HG03103 (cell line): ENCODE results near the gene NDUFA13.

Source experiments
- ATAC-seq: cut with Tn5 transposase; IDR thresholded peaks from one replicate; pipeline ENCODE4 v1.9.1; 2021; ENCODE audit warnings: low read depth; ENCODE audit not compliant: unreplicated experiment

Gene NDUFA13

DNA sequence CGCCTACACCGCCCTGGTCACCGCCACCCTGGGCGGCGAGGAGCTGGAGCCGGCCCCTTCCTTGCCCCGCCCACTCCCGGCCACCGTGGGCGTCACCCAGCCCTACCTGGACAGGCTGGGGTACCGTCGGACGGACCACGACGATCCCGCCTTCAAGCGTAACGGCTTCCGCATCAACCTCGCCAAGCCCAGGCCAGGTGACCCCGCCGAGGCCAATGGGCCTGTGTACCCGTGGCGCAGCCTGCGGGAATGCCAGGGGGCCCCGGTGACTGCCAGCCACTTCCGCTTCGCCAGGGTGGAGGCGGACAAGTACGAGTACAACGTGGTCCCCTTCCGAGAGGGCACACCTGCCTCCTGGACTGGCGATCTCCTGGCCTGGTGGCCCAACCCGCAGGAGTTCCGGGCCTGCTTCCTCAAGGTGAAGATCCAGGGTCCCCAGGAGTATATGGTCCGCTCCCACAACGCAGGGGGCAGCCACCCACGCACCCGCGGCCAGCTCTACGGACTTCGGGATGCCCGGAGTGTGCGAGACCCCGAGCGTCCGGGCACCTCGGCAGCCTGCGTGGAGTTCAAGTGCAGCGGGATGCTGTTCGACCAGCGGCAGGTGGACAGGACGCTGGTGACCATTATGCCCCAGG lies 29.0 kb downstream of the NDUFA13 start:
- ATAC-seq = no peak

DNA sequence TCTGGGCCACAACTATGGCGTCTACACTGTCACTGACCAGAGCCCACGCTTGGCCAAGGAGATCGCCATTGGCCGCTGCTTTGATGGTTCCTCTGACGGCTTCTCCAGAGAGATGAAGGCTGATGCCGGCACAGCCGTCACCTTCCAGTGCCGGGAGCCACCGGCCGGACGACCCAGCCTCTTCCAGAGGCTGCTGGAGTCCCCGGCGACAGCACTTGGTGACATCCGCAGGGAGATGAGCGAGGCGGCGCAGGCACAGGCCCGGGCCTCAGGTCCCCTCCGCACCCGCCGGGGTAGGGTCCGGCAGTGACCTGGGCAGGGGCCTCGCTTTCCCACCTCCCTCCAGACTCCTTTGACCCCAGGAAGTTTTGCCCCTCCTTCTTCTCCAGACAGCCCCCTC lies 29.7 kb downstream of the NDUFA13 start:
- ATAC-seq = no peak

DNA sequence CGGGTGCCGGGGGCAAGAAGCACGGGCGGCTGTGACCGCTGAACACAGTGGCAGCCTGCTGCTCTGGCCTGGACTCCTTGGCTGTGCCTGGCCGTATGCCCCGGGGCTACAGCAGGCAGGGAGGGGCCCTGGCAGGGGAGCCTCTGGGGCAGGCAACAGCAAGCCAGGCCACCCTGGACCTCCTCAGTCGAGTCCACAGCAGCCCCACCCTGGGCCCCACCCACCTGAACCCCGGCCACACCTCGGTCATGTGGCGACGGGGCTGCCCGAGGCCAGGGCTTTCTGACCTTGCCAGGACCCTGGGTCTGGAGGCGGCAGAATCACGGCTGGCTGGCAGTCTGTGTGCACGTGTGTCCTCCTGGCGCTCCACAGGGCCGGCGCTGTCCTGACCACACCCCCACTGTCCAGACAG lies 30.7 kb downstream of the NDUFA13 start:
- ATAC-seq = no peak

DNA sequence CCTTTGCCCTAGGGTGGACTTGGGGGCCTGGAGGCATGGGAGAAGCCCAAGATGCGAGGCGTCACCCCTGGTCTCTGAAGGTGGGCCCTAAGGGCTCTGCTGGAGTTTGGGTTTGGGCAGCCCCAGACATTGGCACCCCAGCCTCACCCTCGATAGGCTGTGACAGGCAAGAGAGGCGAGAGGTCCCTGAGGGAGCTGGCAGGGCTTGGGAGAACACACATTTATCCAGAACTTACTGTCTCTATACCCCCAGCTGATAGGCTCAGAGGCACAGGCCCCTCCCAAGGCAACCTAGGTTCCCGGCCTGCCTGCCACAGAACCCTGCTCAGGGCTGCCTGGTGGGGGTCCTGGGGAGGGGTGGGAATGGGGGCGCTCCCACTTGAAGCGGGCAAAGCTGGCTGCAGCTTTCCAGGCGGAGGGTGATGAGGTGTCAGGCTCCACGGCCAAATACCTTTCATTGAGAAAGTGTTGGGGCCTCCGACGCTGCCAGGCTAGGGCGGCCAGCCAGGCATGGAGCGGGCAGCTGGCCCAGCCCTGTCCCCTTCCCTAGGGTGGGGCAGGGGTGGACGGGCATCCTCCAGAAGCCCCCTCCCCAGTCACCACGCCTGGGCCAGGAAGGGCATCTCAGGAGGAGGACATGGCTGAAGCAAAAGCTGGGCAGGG lies 31.8 kb downstream of the NDUFA13 start:
- no peak for ATAC-seq

DNA sequence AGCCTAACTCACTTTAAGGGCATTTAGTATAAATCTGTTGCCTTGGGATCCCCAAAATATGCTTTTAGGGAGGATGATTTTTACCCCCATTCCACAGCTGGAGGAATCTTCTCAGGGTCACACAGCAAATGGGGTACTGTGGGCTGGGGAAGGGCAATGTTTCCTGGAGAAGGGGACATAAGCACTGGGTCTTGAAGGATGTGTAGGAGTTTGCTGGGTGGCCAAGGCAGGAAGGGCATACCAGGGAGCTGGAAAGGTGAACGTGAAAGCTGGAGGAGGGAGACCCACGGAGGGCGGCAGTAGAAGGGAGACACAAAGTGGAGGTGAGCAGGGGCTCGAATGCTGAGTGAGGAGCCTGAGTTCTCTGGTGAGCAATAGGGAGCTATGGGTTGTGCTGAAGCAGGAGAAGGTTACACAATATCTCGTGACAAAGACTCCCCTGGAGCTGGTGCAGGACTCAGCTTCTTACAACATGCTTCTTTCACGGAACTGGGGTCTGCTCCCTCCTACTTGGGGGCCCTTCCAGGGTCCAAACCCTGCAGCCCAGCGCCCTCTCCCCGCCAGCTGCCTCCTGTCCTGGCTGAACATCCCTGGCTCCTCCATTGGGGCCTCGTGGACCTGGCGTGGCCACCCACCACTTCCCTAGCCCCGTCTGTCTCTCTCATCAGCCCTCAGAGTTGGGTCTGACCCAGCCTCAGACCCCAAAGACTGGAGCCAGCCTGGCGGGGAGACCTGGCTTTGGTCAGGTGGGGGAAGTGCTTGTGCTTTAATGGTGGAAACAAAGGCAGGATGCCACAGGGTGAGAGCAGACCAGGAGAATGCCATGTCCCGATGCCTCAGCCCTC lies 33.1 kb downstream of the NDUFA13 start:
- ATAC-seq = no peak

DNA sequence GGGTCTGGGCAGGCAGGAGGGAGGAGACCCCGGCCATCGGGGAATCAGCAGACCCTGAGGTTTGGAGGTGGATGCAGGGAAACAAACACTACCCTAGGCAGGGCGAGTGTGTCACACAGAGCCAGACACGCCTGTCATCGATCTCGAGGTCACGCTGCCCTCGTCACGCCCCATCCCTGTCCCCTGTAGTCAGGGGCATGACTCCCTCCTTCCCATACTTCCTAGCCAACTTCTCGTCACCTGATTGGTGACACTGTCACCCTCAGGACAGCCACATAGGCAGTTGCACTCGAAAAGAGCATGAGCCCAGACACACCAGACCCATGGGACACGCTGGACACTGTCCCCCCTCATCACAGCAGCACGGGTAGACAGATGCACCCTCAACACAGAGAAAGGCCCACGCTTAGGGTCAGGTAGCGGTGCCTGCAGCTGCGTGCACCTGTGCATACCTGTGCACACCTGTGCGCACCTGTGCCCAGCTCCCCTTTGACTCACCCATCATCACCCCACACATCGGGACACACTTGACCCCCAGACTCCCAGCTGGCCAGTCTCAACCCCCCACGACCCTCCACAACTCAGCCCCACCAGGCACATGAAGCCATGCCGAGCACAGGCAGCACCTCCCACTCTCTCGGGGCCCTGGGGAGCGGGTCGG lies 33.9 kb downstream of the NDUFA13 start:
- ATAC-seq = no peak

DNA sequence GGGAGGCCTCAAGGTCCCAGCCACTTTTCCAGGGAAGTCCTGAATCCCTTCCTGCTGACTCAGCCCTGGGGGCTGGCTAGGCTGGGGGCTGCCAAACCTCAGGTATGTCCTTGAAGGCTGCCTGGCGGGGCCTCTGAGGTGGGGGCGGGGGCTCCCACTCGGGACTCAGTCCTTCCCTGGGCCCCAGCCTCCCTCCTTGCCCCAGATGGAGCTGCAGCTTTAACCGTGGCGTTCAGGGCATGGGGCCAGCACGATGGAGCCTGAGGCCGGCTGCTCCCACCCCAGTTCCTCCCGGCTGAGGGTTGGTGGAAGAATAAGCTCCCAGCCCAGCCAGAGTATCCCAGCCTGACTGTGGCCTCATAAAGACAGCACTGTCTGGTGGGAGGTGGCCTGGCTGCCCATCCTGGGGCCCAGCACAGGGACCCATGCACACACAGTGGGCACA lies 34.5 kb downstream of the NDUFA13 start:
- no peak for ATAC-seq

DNA sequence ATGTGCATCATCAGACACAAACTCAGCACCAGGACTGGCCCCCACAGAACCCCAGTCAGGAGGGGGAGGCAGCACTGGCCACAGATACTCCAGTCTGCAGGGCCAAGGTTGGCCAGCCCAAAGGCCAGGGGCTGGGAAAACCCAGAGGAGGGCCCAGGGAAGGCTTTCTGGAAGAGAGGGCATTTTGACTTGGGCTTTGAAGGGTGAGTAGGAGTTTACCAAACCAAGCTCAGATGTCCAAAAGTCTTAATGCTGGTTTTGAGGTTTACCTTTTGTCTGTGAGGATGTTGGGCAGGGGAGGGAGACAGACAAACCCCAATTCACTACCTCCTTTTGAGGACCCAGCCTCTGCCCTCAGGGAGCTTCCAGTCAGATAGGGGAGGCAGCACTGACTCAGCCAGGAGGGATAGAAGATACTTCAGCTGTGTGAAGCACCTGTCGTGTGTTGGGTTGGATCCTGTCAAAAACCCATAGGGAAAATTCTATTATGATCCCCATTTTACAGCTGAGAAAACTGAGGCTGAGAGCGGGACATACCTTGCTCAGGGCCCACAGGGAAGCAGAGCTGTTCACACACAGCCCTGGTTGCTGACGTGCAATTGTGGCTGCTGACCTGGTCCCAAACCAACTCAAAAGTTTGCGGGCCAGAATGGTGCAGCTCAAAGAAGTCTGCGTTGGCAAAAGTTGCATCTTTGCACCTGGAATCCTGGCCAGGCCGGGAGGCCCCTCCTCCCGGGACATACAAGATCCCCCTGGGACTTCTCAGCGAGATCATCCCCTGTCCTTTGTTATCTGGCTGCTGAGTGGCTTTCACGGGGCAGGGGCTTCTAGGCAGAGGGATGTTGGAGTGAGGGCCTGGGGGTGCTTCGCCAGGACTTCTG lies 35.2 kb downstream of the NDUFA13 start:
- ATAC-seq = no peak

DNA sequence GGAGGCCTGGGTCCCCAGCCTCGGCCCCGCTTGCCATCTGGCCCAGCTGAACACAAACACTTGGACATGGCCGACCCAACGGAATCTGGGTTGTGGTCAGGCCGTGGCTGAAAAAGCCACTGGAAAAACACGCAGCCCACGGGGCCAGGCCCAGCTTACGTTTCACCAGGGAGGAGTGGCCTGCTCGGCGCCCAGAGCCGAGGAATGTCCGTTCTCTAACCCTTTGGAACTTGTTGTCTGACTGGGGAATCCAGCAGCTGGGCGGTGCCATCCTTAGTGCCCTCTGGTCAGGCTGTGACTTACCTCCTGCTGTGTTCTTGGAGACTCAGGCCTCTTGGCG lies 35.8 kb downstream of the NDUFA13 start:
- no peak for ATAC-seq

DNA sequence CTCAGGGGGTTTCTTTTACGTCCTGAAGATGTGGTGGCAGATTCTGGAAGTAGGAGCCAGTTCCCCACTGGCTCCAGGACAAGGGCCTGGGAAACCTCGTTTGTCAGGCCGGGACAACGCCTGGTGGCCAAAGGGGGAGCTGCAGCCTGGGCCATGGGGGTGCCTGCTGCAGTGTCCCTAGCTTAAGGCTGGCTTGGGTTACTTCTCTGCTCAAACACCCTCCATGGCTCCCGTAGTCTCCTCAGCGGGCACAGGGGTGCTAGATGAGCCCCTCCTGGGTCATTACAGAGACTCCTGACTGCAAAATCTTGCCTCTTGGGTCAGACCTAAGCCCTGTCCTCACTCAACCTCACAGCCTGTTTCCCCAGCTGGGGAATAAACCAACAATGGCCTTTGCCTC lies 36.8 kb downstream of the NDUFA13 start:
- ATAC-seq = no peak

DNA sequence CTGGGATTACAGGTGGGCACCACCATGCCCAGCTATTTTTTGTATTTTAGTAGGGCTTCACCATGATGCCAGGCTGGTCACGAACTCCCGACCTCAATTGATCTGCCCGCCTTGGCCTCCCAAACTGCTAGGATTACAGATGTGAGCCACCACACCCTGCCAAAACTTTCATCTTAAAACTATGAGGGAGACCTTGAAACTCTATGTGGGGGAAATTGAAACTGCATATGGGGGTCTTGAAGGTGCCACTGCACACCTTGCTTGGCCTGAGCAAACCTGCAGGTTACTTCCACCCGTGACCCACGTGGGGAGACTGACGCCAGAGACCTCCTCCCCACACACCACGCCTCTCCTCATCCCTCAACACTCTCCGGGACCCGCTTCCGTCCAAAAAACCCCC lies 37.6 kb downstream of the NDUFA13 start:
- ATAC-seq = no peak

DNA sequence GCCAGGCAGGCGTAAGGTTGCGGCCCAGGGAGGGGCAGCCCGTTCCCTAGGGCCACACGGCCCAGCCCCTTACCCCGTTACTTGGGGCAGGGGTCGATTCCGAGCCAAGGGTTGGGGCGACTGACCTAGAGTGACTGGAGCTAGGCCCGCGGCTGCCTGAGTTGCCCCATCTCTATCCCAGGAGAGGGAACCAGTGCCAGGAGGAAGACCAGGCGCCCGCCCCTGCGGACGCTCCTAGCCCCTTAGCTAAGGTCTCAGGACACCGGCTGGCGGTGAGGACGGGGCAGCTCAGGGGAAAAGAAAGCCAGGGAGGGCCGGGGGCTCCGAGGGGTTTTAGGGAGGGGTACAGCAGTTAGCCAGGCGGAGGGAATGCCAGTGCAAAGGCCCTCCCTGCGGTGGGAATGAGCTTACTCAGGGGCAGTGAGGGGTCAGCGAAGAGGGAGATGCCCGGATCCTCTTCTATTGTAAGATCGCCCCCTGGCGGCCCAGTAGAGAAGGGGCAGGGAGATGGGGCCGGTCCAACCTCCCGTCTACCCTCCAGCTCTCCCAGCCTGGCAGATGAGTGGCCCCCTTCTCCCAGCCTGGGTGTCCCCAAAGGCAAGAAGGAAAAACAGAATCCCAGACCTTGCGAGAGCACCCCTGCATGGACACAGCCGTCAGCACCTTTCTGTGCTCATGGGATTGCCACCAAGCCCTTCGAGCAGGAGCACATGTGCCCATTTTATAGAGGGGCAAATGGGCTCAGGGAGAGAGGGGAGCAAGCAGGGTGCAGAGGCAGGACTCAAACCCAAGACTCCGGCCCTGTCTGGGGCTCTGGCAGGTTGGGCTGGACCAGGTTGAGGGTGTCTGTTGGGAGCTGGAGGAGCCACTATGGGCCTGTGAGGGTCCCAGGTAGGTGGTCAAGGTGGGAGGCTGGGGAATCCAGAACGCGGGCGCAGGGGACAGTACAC lies 38.3 kb downstream of the NDUFA13 start:
- no peak for ATAC-seq

DNA sequence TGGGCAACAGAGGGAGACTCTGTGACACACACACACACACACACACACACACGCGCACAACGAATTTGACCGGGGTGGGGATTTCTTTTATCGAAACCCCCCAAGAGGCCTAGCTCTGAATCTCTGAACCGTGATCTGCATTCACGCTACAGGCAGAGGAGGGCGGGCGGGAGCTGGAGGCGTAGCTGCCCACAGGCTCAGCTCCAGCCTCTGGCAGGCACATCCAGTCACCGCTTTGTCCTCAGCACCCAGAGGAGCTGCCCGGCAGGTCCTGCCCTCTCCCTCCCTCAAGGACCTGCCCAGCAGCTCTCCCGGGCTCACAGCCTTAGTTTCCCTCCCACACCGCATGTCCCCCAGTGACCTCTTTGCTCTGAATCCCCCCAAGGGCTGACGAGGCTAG lies 42.0 kb downstream of the NDUFA13 start:
- ATAC-seq = no peak

DNA sequence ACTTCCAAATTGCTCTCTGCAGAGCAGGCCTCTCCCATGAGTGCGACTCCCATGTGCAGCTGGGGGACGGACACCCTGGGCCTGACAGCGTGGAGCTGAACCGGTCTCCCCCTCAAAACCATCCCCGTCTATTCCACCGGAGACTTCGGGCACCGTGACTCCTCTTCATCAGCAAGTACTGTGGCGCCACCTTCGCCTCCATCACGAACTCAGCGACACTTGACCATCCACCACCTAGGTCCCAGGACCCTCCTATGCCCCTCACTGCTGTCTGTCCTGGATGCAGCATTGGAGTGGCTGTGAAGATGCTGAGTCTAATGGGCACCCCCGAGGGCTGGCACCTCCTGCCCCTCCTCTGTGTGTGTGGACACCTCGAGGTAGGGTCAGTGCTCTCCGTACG lies 42.6 kb downstream of the NDUFA13 start:
- no peak for ATAC-seq

DNA sequence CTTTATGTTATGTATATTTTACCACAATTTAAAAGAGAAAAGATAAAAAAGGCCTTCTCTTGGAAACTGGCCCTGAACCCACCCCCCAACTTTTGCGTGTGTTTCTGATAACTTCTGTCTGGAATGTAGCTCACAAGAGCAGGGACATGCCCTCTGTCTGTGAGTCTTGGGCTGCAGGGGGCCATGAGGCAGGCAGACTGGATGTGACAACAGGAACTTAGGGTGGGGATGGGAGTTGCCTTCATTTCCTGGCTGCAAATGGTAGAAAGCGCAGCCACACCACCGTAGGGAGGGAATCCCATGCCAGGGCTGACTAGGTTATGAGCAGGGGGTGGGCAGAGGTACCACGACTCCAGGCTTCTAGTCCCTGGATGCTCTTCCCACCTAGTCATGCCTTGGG lies 43.9 kb downstream of the NDUFA13 start:
- ATAC-seq = no peak

DNA sequence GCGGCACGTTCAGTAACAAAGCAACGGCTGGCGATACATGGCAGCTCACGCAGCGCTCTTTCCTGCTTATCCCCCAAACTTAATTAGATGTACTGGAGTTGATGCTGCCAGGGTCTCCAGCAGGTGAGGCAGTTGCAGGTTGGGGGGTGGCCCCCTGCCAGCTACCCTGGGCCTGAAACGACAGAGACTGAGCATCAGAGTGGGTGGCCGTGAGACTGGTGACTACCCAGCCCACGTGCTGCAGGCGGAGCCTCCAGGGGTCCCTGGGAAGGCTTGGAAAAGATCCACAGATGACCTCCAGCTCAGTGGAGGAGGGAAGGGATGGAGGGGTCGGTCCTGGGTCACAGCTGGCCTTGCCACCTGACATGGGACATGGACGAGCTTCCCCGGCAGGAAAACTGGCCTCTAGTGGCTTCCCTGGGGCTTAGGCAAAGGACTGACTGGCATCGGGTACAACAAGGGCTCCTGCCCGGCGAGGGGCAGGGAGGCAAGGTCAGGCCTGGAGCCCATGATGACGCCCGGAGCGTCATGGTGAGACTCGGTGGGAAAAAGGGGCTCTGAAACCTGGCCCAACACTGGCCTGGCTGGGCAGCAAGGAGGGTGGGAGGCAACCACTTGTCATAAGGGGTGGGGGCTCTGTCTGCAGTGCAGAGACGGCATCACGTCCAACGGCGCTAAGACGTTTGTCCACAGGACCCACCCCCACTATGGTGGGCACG lies 46.1 kb downstream of the NDUFA13 start:
- no peak for ATAC-seq

DNA sequence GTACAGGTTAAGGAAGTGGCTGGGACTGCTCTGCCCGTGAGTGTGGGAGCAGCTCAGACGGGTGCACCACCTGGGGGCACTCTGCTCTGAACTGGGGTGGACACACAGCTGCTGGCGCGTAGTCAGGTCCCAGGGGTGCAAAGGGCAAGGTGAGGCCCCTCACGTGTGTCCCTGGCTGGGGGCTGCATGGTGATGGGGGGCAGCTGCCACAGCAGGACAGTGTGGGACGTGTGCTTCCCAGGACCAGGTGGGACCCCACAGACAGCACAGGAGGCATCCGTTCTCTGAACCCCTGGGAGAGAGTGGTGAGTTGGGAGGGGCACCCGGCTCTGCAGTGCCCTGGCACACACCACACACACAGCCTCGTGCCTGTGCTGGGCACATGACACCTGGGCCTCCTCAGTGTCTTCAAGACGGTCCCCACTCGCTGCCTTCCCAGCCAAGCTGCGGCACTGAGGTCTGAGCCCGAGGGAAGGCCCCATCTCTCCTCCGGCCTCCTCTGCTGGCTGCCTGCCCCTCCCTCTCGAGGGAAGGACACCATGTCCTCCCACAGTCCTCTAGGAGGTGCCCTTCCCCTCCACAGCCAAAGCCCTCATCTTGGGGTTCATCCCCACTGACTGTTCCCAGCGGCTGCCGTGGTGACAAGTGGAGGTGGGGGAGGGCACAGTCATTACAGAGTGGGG lies 46.8 kb downstream of the NDUFA13 start:
- no peak for ATAC-seq

DNA sequence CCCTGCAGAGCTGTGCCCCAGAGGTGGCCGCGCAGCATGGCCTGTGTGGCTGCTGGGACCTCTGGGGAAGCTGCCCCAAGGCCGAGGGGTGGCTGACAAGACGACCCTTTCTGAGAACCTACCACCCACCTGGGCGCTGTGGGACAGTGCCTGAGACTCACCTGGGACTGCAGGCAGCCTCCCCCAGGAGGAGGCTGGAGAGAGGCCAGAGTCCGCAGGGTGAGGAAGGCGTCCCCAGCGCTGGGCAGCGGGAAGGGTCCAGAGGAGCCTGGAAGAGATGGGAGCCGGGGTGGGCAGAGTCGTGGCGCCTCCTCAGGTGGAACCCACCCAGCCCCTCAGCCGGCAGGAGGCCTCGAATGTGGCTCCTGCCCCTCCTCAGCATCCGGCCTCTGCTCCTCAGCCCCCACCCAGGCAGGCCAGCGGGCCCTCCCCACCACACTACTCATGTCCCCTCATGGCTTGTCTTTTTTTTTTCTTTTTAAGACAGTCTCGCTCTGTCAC lies 47.4 kb downstream of the NDUFA13 start:
- no peak for ATAC-seq
